Subcutaneous adipose tissue (tissue), 4 donors: ENCODE measurements around the gene TMEM117. TPM values are rescaled to one million over a fixed set of nuclear protein-coding genes. Genes with fewer than 3 reads are reported as not detected.

ENCODE experiments used
- CTCF ChIP-seq: fragments of 450-650 bp; IDR thresholded peaks from one replicate; pipeline ENCODE4 v1.5.1; 2016; ENCODE audit warnings: low read depth, mild to moderate bottlenecking, control low read depth, antibody characterized with exemption, moderate library complexity
- total RNA-seq, 4 donors: library from RNA; depleted of rRNA; stranded (reverse); fragments of >200 nt; gene quantifications; one replicate each; pipeline ENCODE4 v1.1.0, GENCODE V29; 2016

TMEM117 gene
- total RNA-seq, 4 donors from 2014 or later, result 3.8 to 9.1 (median 7.6) TPM

- TF ChIP-seq CTCF, result no peak
Measured at GRCh38 chr12:44174053-44174452, 338.2 kb downstream of the TMEM117 start.

GRCh38 chr12:44184499-44185206 lies 348.8 kb downstream of the TMEM117 start:
- TF ChIP-seq CTCF, result no peak

DNA sequence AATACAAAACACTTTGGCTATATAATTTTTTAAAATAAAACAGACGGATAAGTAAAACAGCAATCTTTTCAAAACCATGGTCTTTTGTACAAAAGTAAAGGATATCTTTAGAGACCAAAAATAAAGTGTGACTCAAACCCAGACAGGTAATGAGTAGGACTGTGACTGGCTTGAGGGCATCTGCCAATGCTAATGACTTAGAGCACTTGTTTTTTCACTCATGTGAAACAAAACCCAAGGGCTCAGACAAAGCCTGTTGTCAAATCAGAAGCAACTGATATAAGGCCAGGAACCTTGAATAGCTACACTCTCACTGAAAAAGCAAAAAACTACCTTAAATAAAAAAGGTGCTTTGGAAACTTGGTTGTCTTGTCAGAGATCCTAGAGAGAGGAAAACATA lies 357.4 kb downstream of the TMEM117 start:
- TF ChIP-seq CTCF, result no peak

DNA sequence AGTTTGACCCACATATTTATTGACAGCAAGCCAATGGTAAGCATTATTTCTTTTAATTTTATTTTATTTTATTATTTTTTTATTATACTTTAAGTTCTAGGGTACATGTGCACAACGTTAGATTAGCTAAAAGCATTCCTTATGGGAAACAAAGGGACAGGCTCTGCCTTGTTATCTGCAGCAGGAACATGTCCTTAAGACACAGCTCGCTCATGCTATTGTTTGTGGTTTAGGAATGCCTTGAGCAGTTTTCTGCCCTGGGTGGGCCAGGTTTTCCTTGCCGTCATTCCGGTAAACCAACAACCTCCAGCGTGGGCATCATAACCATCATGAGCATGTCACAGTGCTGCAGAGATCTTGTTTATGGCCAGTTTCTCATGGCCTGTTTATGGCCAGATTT lies 370.2 kb downstream of the TMEM117 start:
- no peak for TF ChIP-seq CTCF

DNA sequence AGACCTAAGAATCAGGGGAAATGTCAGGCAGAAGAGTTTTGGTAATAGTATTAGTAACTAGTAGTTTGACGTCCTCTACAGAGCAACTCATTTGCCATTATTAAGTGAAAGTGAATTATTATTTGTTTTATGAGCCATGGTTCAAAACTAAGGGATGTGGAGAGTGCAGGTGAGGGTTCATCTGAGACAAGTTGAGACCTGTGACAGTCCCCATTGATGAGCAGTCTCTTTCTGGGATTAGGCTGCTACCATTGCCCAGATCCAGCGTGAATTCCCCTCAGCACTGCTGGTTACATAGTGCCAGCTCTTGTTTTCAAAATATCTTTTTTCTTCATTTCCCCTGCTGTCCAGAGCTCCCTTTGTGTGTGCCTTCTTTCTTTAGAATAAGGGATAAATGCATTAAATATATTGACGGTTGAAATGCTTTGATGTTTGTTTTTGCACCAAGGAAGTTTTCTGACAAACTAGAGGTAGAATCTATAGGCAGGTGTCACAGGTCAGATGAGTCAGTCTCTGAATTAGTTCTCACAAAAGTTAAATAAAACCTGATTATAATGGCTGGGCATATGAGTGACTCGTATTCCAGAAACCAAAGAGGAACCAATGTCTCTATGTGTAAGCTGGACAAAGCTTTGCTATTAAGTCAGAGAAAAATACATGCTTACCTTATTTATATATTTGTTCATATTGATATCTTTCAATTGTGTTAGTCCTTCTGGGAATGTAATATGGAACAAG lies 381.4 kb downstream of the TMEM117 start:
- no peak for TF ChIP-seq CTCF

GRCh38 chr12:44223736-44224135 lies 387.9 kb downstream of the TMEM117 start:
- TF ChIP-seq CTCF, result no peak

DNA sequence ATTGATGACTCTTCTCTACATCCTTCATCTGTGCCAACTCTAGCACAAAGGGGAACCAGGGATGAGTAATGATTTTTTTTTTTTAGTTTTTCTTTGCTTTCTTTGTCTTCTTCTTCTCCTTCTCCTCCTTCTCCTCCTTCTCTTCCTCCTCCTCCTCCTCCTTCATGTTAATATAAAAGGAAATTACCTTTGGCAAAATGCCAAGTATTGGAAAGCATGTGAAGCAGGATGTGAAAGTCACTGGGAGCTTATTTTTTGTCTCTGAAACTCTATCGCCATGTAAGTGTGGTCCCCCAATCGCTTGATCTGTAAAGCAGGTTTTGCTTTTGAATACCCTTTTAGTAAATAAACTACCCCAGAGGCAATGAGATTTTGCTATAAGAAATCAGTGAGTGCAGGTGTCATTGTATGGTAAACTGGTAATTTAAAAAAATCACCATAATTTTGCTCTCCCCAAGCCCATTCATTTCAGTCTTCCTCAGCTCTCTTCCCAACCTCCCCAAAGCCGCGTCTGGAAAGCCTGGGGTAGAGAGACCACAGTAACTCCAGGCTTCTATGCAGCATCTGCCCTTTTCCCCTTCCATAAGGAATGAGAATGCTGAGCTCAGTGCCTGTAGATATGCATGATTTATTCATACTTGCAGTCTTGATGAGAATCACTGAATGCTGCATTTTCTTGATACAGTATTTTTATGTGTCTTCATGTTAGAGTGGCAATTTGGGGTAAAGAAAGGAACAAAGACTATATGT lies 388.7 kb downstream of the TMEM117 start:
- no peak for TF ChIP-seq CTCF
